Umbilical cord (tissue), 2 donors: Measurements from ENCODE around the gene AHNAK2. TPM values are rescaled to one million over a fixed set of nuclear protein-coding genes. Genes with fewer than 3 reads are reported as not detected.
"Not testable (repeated sequence)": the region's sequence is repeated elsewhere in the genome, so short reads cannot be mapped to it uniquely, and the experiment has no call there.

Experiments
- DNase-seq: peaks from one replicate; pipeline ENCODE4 v3.0.0-alpha.2; 2015; ENCODE audit warnings: low spot score
- total RNA-seq: library from RNA; depleted of rRNA; stranded (reverse); fragments of >200 nt; gene quantifications from one replicate; pipeline ENCODE4 v1.2.3, GENCODE V29; 2014; ENCODE audit warnings: low replicate concordance; ENCODE audit not compliant: insufficient read depth

The AHNAK2 gene
- total RNA-seq, 1 donor from 2014 or later = 59.0 TPM

GRCh38 chr14:104898870-104899510, 79.2 kb downstream of the AHNAK2 start:
- DNase-seq = no peak

GRCh38 chr14:104898195-104898558, 80.0 kb downstream of the AHNAK2 start:
- no peak for DNase-seq

GRCh38 chr14:104897330-104898194, 80.6 kb downstream of the AHNAK2 start:
- no peak for DNase-seq

- DNase-seq = no peak
Measured at GRCh38 chr14:104895786-104896661, 82.2 kb downstream of the AHNAK2 start.

GRCh38 chr14:104895207-104895785, 82.9 kb downstream of the AHNAK2 start:
- DNase-seq = no peak

GRCh38 chr14:104894331-104895206, 83.6 kb downstream of the AHNAK2 start:
- DNase-seq = no peak

- no peak for DNase-seq
Measured at GRCh38 chr14:104893435-104894207, 84.6 kb downstream of the AHNAK2 start.

GRCh38 chr14:104892531-104893434, 85.4 kb downstream of the AHNAK2 start:
- peak; percentile 16 for DNase-seq

GRCh38 chr14:104891664-104892530, 86.3 kb downstream of the AHNAK2 start:
- DNase-seq = no peak

- DNase-seq = no peak
Measured at GRCh38 chr14:104891121-104891551, 87.0 kb downstream of the AHNAK2 start.

GRCh38 chr14:104890292-104890691, 87.9 kb downstream of the AHNAK2 start:
- not testable (repeated sequence) for DNase-seq

- no peak for DNase-seq
Measured at GRCh38 chr14:104889375-104889757, 88.8 kb downstream of the AHNAK2 start.

- no peak for DNase-seq
Measured at GRCh38 chr14:104888489-104889374, 89.4 kb downstream of the AHNAK2 start.

- DNase-seq = no peak
Measured at GRCh38 chr14:104887623-104888488, 90.3 kb downstream of the AHNAK2 start.
